HG02588 (cell line): ENCODE results near the gene LRRC71.

Experiments used
- ATAC-seq: cut with Tn5 transposase; IDR thresholded peaks from one replicate; pipeline ENCODE4 v1.9.1; 2021; ENCODE audit warnings: mild to moderate bottlenecking, moderate library complexity; ENCODE audit not compliant: unreplicated experiment

LRRC71 gene

DNA sequence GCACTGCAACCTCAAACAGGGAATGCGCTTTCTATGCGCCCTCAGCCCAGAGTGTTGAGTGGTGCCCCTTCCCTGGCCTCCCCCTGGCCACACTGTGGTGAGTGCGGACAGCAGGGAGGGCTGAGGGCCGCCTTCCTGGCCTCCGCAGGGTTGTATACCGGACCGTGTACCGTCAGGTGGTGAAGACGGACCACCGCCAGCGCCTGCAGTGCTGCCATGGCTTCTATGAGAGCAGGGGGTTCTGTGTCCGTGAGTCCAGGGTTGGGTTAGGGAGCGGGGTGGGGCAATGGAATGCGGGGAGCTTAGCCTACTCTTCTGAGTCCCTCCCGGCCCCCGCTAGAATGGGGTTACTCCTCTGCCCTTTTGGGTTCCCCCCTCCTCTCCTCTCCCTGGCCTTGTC lies 15.3 kb upstream of the LRRC71 start:
- ATAC-seq: no peak

DNA sequence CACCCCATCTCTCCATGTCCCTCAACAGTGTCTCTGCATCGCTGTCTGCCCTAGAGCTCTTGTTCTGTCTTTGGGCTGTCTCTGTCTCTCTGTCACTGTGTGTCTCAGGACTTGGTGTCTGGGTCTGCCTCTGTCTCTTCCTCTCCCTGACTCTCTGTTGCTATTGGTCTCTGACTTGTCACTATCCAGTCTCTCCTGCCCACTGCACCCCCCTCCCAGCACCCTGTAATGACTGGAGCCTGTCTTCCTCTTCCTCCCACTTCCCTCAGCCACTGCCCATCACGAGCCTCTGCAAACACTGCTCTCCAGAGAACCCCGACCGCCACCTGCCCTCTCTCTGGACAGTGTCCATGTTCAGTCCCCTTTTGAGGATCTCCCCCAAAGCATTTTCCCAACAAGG lies 14.8 kb upstream of the LRRC71 start:
- no peak for ATAC-seq

DNA sequence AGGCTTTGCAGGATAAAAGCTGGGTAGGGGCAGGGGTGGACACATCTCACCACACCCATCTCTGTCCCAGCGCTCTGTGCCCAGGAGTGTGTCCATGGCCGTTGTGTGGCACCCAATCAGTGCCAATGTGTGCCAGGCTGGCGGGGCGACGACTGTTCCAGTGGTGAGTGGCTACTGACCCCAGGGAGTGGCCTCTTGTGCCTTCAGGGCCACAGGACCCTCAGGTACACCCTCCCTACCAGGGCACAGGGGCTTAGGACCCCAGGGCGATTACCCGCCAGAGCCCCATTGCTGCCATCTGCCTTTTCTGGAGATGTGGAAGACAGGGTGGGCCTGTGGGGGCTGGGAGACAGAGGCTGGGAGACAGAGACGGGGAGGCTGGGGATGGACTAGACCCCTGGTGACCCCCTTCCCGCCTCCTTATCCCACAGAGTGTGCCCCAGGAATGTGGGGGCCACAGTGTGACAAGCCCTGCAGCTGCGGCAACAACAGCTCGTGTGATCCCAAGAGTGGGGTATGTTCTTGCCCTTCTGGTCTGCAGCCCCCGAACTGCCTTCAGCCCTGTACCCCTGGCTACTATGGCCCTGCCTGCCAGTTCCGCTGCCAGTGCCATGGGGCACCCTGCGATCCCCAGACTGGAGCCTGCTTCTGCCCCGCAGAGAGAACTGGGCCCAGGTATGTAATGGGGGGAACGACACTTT lies 14.1 kb upstream of the LRRC71 start:
- ATAC-seq: no peak

DNA sequence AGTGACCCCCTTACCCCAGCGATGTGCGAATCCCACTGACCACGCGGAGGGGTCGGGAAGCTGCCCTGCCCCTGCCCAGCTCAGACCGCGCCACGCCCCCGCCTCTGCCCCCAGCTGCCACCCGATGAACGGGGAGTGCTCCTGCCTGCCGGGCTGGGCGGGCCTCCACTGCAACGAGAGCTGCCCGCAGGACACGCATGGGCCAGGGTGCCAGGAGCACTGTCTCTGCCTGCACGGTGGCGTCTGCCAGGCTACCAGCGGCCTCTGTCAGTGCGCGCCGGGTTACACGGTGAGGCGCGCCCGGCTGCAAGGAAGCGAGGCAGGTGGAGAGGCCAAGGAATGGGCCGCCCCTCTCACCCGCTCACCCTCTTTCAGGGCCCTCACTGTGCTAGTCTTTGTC lies 11.9 kb upstream of the LRRC71 start:
- ATAC-seq: no peak

DNA sequence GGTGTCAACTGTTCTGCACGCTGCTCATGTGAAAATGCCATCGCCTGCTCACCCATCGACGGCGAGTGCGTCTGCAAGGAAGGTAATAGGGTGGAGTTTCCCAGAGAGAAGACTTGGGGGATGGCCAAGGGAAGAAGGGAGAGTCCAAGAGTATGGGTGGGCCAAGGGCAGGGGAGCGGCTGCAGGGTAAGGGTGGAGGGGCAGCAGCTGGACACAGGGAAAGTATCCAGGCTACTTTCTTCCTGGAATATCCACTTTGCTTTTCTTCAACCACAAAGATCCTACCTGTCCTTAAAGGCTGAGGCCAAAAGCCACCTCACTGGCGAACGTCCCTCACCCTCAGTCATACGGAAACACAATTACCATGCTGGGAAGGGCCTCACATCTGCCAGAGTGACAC lies 11.5 kb upstream of the LRRC71 start:
- ATAC-seq: no peak

DNA sequence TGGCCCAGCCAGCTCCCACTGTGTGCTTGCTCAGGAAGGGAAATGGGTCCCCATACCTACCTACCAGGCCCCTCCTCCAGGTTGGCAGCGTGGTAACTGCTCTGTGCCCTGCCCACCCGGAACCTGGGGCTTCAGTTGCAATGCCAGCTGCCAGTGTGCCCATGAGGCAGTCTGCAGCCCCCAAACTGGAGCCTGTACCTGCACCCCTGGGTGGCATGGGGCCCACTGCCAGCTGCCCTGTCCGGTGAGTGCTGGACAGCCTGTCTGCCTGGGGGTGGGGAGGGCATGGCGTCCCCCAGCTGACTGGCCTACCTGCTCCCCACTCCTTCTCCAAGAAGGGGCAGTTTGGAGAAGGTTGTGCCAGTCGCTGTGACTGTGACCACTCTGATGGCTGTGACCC lies 10.8 kb upstream of the LRRC71 start:
- no peak for ATAC-seq

DNA sequence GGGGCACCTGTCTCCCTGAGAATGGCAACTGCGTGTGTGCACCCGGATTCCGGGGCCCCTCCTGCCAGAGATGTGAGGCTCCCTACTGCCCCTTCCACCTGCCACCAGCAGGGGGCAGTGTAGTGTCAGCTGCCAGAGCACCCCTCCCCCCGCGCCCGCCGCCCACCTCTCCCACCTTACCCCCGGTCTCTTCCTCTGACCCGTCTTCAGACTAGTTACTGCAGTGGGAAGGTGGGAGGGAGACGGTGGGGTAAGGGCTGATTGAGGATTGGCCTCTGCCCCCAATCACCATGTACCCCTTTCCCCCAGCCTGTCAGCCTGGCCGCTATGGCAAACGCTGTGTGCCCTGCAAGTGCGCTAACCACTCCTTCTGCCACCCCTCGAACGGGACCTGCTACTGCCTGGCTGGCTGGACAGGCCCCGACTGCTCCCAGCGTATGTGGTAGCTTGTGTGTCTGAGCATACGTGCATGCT lies 10.1 kb upstream of the LRRC71 start:
- ATAC-seq: no peak

DNA sequence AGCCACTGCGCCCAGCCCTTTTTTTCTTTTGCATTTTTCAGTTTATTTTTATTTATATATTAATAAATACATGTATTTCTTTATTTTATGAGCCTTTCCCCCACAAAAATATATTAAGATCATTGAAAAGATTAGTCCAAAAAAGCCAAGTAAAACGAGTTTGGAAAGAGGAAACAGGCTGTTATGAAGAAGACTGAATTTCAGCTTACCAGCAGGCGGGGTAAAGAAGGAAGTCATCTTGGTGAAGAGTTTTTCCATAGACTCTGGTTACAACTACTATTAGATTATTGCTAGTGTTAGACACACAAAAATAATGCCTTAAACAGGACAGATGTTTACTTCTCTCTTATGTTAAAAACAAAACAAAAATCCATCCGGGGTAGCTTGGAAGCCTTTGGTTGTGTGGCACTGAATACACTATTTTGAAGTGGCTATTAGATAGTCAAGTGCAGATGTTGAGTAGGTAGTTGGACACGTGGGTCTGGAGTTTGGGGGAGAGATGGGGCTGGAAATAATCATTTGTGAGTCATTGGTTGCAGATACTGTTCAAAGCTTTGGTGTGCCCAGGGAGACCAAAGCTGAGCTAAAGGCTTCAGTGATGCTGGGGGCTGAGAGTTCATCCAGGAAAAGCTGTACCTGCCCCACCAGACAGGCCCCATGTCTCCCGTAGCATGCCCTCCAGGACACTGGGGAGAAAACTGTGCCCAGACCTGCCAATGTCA lies 8.7 kb upstream of the LRRC71 start:
- ATAC-seq: no peak

DNA sequence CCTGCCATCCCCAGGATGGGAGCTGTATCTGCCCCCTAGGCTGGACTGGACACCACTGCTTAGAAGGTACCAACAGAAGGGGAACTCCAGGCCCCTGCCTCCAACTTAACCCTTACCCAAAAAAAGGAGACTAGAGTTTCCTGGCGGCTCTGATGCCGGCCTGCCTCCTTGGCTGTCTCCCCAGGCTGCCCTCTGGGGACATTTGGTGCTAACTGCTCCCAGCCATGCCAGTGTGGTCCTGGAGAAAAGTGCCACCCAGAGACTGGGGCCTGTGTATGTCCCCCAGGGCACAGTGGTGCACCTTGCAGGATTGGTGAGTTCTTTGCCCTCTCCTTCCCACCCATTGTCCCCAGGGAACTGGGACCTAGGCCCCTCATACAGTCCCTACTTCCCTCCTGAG lies 8.1 kb upstream of the LRRC71 start:
- ATAC-seq: no peak

DNA sequence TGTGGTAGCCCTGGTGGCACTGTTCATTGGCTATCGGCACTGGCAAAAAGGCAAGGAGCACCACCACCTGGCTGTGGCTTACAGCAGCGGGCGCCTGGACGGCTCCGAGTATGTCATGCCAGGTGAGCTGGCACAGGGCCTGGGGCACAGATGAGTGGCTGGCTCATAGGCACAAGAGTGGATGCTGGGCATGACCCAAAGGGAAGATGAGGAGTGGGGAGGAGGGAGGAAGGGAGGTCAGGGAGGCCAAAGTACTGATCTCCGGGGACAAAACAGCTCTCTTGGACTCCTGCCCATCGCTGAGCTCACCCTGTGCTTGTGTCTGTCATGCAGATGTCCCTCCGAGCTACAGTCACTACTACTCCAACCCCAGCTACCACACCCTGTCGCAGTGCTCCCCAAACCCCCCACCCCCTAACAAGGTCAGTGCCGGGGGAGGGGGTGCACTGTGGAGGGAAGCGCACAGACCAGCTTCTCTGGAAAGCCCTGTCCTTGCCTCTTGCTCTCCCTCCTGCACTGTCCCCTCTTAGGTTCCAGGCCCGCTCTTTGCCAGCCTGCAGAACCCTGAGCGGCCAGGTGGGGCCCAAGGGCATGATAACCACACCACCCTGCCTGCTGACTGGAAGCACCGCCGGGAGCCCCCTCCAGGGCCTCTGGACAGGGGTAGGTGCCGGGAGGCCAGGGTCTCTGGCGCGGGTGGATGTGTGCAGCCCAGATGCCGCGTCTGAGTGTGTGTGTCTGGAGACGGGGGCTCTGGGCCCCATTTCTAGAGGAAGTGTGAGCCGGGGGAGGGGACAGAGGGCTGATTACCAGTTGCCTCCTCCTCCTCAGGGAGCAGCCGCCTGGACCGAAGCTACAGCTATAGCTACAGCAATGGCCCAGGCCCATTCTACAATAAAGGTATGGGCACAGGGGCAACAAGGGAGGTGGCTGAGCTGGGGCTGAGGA lies 7.3 kb upstream of the LRRC71 start:
- ATAC-seq: no peak

DNA sequence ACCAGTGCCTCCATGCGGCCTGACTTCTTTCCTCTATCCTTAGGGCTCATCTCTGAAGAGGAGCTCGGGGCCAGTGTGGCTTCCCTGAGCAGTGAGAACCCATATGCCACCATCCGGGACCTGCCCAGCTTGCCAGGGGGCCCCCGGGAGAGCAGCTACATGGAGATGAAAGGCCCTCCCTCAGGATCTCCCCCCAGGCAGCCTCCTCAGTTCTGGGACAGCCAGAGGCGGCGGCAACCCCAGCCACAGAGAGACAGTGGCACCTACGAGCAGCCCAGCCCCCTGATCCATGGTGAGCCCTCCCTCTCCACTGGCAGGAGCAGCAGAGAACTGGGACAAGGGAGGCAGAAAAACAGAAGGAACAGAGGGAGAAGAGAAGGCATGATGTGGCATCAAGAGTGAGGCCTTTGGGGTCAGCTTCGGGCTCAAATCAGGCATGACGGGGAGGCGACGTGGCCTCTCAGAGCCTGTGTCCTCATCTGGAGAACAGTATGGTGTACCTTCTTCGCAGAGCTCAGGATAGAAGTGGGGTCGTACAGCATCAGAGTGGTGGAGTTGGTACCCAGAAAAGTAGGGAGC lies 6.5 kb upstream of the LRRC71 start:
- no peak for ATAC-seq

DNA sequence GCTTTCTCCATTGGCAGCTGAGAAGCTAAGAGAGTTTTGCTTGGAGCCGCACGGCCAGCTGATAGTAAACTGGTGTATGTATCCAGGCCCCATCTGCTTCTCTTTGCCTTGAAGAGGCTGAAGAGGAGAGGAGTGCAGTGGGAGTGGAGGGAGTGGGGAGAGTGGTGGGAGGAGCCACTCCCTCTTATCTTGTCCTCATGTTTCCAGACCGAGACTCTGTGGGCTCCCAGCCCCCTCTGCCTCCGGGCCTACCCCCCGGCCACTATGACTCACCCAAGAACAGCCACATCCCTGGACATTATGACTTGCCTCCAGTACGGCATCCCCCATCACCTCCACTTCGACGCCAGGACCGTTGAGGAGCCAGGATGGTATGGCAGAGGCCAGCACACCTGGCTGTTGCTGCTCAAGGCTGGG lies 6.0 kb upstream of the LRRC71 start:
- ATAC-seq: no peak

DNA sequence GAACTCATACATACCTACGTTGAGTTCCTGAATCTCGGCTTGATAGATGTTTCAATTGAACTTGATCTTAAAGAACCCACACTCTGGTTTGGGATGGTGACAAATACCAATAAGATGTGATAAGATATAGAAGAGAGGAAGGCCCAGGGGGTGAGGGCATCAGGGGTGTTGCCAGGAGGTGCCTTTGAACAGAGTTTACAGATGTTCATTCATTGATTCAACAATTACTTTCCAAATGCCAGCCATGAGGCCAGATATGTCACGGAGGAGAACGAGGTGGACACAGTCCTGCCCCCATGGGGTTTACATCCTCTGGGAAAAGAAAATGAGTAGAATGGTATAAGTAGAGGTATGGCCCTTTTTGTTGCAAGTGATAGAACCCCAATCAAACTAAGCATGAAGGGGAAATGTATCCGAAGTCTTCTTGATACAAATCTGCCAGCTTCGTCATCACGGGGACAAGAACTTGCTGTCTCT lies 659 bp downstream of the LRRC71 start:
- ATAC-seq: no peak

DNA sequence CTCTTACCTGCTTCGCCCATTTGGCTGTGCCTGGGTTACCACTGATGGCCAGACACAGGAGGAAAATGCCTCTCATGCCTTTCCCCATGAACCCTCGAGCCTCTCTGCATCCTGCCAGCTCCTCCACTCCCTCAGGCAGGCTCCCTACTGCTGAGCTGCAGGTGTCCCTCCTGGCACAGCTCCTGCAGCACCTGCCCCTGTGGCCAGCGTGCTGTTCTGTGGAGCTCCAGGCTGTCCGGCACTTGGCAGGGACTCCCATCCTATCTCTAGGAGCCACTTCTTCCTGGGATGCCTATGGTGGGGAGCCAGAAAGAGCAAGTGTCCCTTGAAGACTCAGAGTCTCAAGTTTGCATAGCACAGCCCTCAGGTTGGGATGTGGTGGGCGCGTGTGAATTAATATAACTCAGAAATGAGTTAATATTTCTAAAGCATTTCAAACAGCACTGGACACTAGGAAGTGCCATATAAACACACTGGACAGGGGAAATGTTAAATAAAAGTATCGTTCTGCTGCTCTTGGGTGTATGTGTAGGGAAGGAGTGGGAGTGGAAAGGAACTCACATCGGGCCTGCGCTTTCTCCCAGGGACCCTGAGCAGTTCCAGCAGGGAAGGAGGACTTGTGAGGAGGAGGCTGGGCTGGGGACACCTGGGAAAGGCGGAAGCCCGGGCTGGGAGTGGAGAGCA lies 2.7 kb downstream of the LRRC71 start:
- ATAC-seq: no peak

DNA sequence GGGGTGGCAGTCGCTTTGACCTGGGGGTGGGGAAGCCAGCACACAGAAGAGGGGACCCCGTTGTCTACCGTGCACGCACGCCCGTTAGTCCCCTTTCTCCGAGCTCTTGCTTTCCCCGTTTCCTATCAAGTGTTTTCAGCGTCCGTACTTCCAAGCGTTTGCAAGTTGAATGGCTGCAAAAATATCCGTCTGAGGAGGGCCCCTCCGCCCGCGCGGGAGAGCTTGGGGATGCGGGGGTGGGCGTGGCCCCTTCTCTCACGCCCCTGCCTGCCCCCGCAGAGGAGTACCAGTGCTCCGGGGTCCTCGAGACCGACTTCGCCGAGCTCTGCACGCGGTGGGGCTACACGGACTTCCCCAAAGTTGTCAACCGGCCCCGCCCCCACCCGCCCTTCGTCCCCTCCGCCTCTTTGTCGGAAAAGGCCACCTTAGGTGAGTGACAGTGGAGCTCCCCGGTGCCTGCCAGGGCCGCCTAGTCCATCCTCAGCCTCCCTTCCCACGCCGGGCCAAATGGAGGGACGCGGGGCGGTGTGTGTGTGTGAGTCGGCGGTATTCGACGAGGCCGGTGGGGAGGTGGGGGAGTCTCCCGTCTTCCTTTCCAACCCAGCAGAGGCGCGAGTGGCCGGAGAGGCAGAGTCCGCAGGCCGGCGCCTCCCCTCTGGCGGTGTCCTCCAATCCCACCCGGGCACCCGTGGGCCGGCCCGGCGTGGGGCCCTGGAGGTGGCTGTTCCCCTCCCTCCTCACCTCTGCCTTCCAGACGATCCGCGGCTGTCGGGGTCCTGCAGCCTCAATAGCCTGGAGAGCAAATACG lies 3.4 kb downstream of the LRRC71 start:
- ATAC-seq: no peak

DNA sequence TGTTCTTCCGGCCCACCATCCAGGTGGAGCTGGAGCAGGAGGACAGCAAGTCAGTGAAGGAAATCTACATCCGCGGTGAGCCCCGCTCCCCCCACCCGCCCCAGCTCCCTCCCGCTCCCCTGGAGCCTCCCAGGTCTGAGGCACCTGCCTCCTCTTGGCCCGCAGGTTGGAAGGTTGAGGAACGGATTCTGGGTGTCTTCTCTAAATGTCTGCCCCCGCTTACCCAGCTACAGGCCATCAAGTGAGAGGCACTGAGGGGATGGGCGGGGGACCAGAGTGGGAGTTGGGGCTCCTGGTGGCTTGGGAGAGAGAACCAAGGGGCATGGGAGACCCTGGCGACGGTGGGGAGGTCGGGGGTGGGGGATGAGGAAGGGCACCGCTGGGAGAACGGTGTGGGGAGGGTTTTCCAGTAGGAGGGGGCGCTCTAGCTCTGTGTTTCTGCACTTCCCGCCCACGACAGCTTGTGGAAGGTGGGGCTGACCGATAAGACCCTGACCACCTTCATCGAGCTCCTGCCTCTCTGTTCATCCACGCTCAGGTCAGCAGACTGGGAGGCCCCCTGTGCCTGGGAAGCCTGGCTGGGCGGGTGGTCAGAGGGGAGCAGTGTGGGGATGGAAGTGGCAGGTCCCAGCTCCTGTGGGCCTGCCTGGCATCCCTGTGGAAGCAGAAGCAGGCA lies 4.2 kb downstream of the LRRC71 start:
- ATAC-seq: no peak

DNA sequence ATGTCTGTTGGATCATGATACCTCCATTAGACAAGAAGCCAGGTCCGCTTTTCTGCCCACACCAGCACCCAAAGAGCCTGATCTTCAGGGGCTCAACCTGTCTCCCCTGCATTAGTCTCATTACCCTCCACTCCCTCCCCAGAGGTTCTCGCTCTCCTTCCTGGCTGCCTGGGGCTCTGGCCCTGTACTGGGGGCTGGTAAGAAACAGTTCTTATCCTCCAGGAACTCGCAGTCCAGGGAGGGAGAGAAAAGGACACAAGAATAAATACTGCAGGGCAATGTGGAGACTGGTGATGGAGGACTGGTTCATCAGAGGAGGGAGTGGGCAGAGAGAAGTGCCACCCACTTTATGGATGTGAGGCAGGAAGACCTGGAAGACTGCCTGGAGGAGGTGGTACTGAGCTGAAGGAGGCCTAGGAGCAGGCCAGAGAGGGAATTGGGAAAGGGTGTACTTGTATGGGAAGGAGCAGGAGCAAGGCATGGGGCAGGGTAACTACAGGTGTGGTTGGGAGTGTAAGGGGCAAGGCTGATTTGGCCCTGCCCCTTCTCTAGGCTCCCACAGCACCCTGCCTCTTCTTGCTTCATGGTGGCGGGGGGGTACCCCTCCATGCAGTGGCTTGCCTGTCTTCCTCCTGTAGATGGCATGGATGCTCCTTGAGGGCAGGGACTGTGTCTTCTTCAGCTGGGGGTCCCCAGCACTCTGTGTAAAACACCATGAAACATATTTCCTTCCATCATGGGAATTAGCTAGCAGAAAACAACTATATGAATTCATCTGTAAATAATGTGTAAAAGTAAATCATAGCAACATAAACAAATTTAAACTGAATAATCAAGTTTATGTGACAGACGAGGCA lies 5.0 kb downstream of the LRRC71 start:
- ATAC-seq: no peak

DNA sequence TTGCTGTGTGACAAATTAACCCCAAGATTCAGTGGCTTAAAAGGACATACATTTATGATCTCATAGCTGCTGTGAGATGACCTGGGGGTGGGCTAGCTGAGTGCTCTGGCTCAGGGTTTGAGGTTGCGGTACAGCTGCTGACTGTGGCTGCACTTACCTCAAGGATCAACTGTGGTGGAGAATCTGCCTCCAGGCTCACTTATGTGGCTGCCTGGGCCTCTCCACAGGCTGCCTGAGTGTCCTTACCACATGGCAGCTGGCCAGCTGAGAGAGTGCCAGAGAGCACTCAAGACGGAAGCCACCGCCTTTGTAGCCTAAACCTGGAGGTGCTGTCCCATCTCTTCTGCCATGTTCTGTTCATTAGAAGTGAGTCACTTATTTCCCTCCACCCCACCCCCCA lies 5.7 kb downstream of the LRRC71 start:
- ATAC-seq: no peak
